ENCODE data around the gene TSEN15.

DNA sequence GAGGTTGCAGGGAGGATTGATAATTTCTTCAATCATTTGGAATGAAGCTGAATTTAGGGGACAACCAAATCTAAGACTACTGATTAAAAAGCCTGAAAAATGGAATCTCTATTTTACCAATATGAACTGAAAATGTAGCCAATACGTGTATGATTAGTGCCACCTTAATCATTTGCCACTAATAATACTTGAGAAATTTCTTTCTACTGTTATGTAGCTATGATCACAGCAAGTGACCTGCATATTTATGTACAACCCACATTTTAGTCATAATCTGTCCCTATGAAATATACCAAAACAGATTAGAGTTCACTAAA, 20.5 kb upstream of the TSEN15 start:
- TF ChIP-seq, protein P1, sequence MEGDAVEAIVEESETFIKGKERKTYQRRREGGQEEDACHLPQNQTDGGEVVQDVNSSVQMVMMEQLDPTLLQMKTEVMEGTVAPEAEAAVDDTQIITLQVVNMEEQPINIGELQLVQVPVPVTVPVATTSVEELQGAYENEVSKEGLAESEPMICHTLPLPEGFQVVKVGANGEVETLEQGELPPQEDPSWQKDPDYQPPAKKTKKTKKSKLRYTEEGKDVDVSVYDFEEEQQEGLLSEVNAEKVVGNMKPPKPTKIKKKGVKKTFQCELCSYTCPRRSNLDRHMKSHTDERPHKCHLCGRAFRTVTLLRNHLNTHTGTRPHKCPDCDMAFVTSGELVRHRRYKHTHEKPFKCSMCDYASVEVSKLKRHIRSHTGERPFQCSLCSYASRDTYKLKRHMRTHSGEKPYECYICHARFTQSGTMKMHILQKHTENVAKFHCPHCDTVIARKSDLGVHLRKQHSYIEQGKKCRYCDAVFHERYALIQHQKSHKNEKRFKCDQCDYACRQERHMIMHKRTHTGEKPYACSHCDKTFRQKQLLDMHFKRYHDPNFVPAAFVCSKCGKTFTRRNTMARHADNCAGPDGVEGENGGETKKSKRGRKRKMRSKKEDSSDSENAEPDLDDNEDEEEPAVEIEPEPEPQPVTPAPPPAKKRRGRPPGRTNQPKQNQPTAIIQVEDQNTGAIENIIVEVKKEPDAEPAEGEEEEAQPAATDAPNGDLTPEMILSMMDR (IDR thresholded peaks at IDR 0.05; ENCODE audit: insufficient read depth, low read length) = no peak
- no peak for TF ChIP-seq GABPA (IDR thresholded peaks at IDR 0.05; ENCODE audit: low read depth)

Data from HL-60 (cell line).